IPS-18a (cell line): ENCODE results near the gene PANK4.

Experiments
- H3K27ac ChIP-seq: one replicate; pipeline ENCODE4 v1.5.1; 2013; ENCODE audit warnings: low read length
- H3K27me3 ChIP-seq: one replicate; pipeline ENCODE4 v1.6.1; 2013; ENCODE audit warnings: mild to moderate bottlenecking, low read length; ENCODE audit not compliant: control insufficient read depth, insufficient read depth
- H3K36me3 ChIP-seq: one replicate; pipeline ENCODE4 v1.6.1; 2013; ENCODE audit warnings: low read depth, low read length; ENCODE audit not compliant: control insufficient read depth
- H3K4me1 ChIP-seq: one replicate; pipeline ENCODE4 v1.6.1; 2013; ENCODE audit warnings: low read depth, low read length; ENCODE audit not compliant: control insufficient read depth
- H3K4me3 ChIP-seq: one replicate; pipeline ENCODE4 v1.5.1; 2013; ENCODE audit warnings: low read length
- H3K9ac ChIP-seq: one replicate; pipeline ENCODE4 v1.6.1; 2013; ENCODE audit warnings: mild to moderate bottlenecking, low read length, moderate library complexity
- H3K9me3 ChIP-seq: one replicate; pipeline ENCODE4 v1.6.1; 2013; ENCODE audit warnings: low read depth, low read length; ENCODE audit not compliant: control insufficient read depth

Gene PANK4

DNA sequence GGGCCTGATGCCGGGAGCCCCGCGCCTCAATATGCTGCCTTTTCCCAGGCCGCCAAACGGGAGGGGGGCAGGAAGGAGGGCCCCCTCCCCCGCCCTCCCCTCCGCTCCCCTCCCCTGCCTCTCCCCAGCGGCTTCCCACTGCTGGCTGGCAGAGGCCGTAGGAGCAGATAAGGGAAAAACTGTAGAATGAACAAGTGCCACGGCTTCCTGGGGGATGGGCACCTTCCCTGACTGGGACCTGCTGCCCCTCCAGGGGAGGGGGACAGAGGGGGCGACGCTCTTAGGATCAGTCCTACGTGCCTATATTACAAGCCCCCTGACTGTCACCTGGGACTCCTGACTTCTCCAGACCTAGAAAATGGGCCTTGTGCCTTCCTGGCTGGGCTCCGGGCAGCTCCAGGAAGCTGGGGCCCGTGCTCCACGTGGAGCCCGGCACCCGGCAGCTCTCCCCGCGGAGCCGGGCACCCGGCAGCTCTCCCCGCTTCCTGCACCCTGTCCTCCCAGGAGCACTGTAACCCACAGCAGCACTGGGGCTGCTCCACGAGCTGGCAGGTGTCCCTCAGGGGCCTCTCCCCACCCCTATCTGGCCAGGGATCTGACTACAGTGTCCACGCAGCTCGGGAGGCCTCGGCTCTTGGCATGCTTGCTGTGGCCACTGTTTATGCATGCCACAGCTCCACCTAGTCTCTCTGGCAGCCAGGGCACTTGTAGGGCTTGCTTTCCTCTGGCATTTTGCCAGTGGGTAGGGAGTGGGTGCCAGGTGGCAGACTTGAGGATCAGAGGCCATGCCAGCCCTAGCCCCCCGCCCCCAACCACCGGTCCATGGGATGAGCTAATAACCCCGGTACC is 4.3 kb upstream of the PANK4 start:
- Histone ChIP-seq H3K27me3 (peaks cover 75% of the 10 kb centered on the region), H3K9ac (no peak overlapping the region), H3K27ac (no peak overlapping the region), H3K4me3 (no peak overlapping the region), H3K36me3 (no peaks in the 10 kb centered on the region), H3K9me3 (no peaks in the 10 kb centered on the region), H3K4me1 (peaks cover 7% of the 10 kb centered on the region)

DNA sequence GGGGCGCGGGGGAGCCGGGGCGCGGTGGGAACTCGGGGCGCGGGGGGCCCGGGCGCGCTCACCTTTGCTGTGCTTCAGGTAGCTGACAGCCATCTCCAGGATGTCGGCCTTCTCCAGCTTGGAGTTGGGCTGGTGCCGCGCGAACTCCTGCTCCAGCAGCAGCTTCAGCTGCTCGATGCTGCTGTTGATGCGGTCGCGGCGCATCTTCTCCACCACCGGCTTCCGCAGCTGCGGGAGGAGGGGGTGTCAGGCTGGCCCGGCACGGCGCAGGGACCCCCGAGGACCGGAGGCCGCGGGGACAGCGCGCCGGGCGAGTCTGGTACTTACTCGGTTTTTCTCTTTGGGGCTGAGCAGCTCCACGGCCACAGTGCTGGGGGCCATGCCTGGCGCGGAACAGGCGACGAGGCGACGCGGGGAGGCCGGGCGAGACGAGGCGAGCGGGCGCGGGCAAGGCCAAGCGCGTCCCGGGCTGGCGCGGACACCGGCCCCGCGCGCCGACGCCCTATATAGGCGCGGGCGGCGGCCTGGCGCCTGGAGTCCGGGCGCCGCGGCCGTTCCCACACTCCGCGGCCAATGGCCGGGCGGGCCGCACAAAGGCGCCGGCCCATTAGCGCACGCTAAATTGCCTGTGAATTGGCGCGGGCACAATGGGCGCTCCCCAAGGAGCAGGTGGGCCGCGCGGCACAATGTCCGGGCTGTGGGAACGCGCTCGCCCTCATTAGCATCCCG is 3.6 kb upstream of the PANK4 start, which contains the start of gene HES5:
HES5 (minus strand) TSS at position 480 of the 729 bp plus-strand sequence; CDS start at position 381, 99 bp downstream.
- H3K4me1 ChIP-seq = peaks cover 10% of the 10 kb centered on the region
- no peak within 1 kb of the TSS for H3K27ac ChIP-seq
- peak within 1 kb of the TSS; percentile 43 for H3K4me3 ChIP-seq
- no peaks in the 10 kb centered on the region for H3K36me3 ChIP-seq
- H3K27me3 ChIP-seq = peaks cover 75% of the 10 kb centered on the region
- no peak within 1 kb of the TSS for H3K9ac ChIP-seq
- no peaks in the 10 kb centered on the region for H3K9me3 ChIP-seq

GRCh38 chr1:2528966-2529783 is 2.8 kb upstream of the PANK4 start:
- Histone ChIP-seq H3K4me3 (peak overlapping the region; percentile 35), H3K27ac (no peak overlapping the region), H3K9ac (no peak overlapping the region), H3K36me3 (no peaks in the 10 kb centered on the region), H3K4me1 (peaks cover 10% of the 10 kb centered on the region), H3K27me3 (peaks cover 71% of the 10 kb centered on the region), H3K9me3 (no peaks in the 10 kb centered on the region)

DNA sequence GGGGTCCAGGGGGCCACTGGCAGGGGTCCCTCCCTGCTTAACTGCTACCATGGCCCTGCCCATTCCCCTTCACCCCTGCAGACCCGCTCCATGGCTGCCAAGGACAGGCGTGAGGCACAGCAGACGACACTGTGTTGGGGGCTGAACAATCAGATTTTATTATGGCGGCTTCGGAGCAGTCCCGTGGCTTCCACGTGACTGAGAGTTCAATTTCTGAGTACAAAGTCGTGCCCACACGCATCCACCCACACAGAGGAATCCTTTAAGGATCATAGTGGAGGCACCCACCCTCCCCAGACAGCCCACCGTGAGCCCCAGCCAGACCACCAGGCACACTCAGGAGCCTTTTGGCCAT is 2.2 kb upstream of the PANK4 start:
- H3K4me1 ChIP-seq = peaks cover 10% of the 10 kb centered on the region
- no peaks in the 10 kb centered on the region for H3K9me3 ChIP-seq
- peaks cover 65% of the 10 kb centered on the region for H3K27me3 ChIP-seq
- H3K36me3 ChIP-seq = no peaks in the 10 kb centered on the region
- no peak overlapping the region for H3K27ac ChIP-seq
- H3K9ac ChIP-seq = no peak overlapping the region
- peak overlapping the region; percentile 35 for H3K4me3 ChIP-seq

GRCh38 chr1:2528016-2528415 is 1.6 kb upstream of the PANK4 start:
- H3K4me1 ChIP-seq = peaks cover 10% of the 10 kb centered on the region

GRCh38 chr1:2527556-2527860 is 1.1 kb upstream of the PANK4 start:
- Histone ChIP-seq H3K27me3 (peaks cover 54% of the 10 kb centered on the region), H3K9me3 (no peaks in the 10 kb centered on the region), H3K36me3 (no peaks in the 10 kb centered on the region), H3K4me3 (no peak overlapping the region), H3K27ac (no peak overlapping the region), H3K9ac (no peak overlapping the region), H3K4me1 (peaks cover 10% of the 10 kb centered on the region)

More at GRCh38 chr1:2528016-2528415, 1.6 kb upstream of the PANK4 start:
- Histone ChIP-seq H3K9ac (no peak overlapping the region), H3K27ac (no peak overlapping the region), H3K9me3 (no peaks in the 10 kb centered on the region), H3K27me3 (peaks cover 59% of the 10 kb centered on the region), H3K4me3 (no peak overlapping the region), H3K36me3 (no peaks in the 10 kb centered on the region)

GRCh38 chr1:2526824-2527555 is 594 bp upstream of the PANK4 start:
- Histone ChIP-seq H3K4me1 (peaks cover 10% of the 10 kb centered on the region), H3K36me3 (no peaks in the 10 kb centered on the region), H3K9me3 (no peaks in the 10 kb centered on the region), H3K9ac (no peak overlapping the region), H3K27ac (no peak overlapping the region), H3K27me3 (peaks cover 50% of the 10 kb centered on the region), H3K4me3 (peak overlapping the region; percentile 47)

GRCh38 chr1:2525572-2525919 is 850 bp downstream of the PANK4 start:
- Histone ChIP-seq H3K4me3 (peak overlapping the region; percentile 89), H3K9ac (peak overlapping the region; percentile 71), H3K27me3 (peaks cover 36% of the 10 kb centered on the region), H3K27ac (no peak overlapping the region), H3K4me1 (peaks cover 10% of the 10 kb centered on the region), H3K36me3 (peaks cover 8% of the 10 kb centered on the region), H3K9me3 (no peaks in the 10 kb centered on the region)

DNA sequence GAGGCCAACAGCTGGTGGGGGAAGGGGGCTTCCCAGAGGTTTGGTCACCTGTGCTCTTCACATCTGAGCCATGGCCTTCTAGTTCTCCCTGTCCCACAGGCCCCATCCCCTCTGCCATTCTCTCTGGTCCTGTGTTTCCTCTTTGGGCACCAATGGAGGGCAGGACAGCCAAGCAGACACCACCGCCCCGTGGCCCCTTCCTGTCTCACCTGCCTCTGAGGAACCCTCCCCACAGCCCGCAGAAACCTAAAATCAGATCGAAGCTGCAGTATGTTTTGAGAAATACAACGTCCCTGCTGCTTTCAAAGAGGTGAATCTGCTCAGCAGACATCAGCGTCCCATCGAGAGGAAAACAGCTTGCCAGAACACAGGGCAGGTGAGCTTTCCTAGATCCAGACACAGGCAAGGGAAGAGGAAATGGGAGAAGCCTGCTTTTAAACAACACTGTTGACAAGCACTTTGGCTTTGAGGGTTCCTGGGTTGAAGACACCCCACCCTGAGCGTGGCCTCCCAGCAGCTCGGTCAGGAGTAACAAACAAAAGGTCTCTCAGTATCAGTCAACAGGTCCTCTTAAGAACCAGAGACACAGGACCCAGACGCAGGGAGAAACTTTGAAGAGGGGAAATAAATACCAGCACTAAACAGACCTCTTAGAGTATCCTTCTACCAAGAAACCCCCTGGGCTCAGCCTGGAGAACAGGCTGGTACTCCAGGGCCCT is 2.3 kb downstream of the PANK4 start:
- peaks cover 10% of the 10 kb centered on the region for H3K4me1 ChIP-seq
- H3K9ac ChIP-seq = no peak overlapping the region
- H3K4me3 ChIP-seq = no peak overlapping the region
- H3K36me3 ChIP-seq = peaks cover 21% of the 10 kb centered on the region
- no peaks in the 10 kb centered on the region for H3K9me3 ChIP-seq
- peaks cover 24% of the 10 kb centered on the region for H3K27me3 ChIP-seq
- H3K27ac ChIP-seq = no peak overlapping the region

DNA sequence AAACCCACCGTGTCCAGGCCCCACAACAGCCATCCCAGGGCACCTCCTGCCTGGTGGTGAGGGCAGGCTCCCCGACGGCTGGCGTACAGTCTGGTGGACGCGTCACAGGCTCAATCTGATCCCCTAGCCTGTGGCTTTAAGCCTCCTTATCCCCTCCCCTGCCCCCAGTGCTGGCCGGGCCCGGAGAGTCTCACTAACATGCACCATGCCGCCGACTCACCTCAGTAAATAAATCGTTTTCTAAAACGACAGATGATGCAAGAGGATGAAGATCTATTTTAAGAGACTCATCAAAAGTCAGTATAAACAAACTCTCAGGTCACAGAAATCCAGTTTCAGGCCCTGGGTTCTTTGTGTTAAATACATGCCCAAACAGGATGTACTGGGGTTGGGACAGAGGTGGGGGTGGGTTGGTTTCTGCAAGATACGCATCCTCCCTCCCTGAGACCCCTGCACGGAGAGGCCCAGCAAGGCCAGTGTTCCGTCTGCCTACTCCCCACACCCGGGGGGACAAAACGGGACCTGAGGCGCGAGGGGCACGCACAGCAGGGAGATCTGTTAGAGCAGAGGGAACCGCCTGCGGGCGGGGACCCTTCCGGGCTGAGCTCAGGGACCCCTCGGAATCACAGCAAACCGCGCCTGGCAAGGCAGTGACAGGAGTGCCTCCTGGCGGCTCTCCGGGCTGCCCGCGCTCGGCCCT is 3.1 kb downstream of the PANK4 start:
- Histone ChIP-seq H3K4me1 (peaks cover 7% of the 10 kb centered on the region), H3K4me3 (no peak overlapping the region)

More for the DNA sequence above, 3.1 kb downstream of the PANK4 start:
- no peak overlapping the region for H3K27ac ChIP-seq
- H3K9me3 ChIP-seq = no peaks in the 10 kb centered on the region
- peaks cover 28% of the 10 kb centered on the region for H3K36me3 ChIP-seq
- H3K9ac ChIP-seq = no peak overlapping the region
- H3K27me3 ChIP-seq = peaks cover 17% of the 10 kb centered on the region
